ENCODE data around the gene SDHC.

DNA sequence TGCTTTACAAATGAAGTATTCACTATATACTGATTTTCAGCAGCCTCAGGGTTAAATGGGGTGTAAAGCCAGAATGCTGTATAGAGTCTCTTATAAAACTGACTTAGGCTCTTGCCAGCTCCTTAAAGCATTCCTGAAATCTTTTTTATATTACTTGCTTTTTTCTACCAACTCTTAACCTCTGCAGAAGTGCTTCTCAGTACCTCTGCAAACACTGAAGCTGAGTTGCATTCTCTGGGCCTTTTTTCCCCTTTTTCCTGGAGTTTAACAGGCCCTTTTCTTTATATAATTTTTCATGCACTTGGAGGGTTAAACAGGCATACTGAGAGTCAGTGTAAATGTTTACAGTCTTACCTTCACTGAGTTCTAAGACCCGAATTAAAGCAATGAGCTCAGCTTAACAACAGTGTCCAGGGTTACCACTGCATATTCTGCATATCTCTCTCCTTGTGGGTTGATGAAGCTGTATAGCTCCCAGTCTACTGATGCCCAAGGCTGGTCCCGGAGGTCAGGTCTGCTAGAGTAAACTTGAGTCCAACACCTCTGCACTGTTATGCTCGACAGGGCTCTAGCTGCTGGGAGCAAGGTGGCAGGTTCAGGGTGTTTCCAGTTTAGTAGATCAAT lies 94.4 kb downstream of the SDHC start:
- TF ChIP-seq SP2 (tag by site-specific recombination; IDR thresholded peaks at IDR 0.05) (no peak), ZNF621 (tag by site-specific recombination; IDR thresholded peaks at IDR 0.05) (no peak), YY1 (tag by site-specific recombination; IDR thresholded peaks at IDR 0.05) (no peak), ZNF202 (tag by site-specific recombination; IDR thresholded peaks at IDR 0.05; ENCODE audit: borderline replicate concordance) (no peak), ZIC2 (tag by site-specific recombination; IDR thresholded peaks at IDR 0.05) (no peak), ZNF610 (tag by site-specific recombination; IDR thresholded peaks at IDR 0.05; ENCODE audit: borderline replicate concordance) (no peak), KLF8 (tag by site-specific recombination; IDR thresholded peaks at IDR 0.05) (no peak), ZNF571 (tag by site-specific recombination; IDR thresholded peaks at IDR 0.05) (no peak), ZFP3 (tag by site-specific recombination; IDR thresholded peaks at IDR 0.05; ENCODE audit: low read depth) (no peak), ZNF138 (tag by site-specific recombination; IDR thresholded peaks at IDR 0.05; ENCODE audit: borderline replicate concordance) (no peak)
- TF ChIP-seq, protein P1, sequence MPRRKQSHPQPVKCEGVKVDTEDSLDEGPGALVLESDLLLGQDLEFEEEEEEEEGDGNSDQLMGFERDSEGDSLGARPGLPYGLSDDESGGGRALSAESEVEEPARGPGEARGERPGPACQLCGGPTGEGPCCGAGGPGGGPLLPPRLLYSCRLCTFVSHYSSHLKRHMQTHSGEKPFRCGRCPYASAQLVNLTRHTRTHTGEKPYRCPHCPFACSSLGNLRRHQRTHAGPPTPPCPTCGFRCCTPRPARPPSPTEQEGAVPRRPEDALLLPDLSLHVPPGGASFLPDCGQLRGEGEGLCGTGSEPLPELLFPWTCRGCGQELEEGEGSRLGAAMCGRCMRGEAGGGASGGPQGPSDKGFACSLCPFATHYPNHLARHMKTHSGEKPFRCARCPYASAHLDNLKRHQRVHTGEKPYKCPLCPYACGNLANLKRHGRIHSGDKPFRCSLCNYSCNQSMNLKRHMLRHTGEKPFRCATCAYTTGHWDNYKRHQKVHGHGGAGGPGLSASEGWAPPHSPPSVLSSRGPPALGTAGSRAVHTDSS (tag by site-specific recombination; IDR thresholded peaks at IDR 0.05), result no peak
- TF ChIP-seq, protein P2, sequence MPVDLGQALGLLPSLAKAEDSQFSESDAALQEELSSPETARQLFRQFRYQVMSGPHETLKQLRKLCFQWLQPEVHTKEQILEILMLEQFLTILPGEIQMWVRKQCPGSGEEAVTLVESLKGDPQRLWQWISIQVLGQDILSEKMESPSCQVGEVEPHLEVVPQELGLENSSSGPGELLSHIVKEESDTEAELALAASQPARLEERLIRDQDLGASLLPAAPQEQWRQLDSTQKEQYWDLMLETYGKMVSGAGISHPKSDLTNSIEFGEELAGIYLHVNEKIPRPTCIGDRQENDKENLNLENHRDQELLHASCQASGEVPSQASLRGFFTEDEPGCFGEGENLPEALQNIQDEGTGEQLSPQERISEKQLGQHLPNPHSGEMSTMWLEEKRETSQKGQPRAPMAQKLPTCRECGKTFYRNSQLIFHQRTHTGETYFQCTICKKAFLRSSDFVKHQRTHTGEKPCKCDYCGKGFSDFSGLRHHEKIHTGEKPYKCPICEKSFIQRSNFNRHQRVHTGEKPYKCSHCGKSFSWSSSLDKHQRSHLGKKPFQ (tag by site-specific recombination; IDR thresholded peaks at IDR 0.05), result no peak
- TF ChIP-seq, protein P3, sequence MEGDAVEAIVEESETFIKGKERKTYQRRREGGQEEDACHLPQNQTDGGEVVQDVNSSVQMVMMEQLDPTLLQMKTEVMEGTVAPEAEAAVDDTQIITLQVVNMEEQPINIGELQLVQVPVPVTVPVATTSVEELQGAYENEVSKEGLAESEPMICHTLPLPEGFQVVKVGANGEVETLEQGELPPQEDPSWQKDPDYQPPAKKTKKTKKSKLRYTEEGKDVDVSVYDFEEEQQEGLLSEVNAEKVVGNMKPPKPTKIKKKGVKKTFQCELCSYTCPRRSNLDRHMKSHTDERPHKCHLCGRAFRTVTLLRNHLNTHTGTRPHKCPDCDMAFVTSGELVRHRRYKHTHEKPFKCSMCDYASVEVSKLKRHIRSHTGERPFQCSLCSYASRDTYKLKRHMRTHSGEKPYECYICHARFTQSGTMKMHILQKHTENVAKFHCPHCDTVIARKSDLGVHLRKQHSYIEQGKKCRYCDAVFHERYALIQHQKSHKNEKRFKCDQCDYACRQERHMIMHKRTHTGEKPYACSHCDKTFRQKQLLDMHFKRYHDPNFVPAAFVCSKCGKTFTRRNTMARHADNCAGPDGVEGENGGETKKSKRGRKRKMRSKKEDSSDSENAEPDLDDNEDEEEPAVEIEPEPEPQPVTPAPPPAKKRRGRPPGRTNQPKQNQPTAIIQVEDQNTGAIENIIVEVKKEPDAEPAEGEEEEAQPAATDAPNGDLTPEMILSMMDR (tag by site-specific recombination; IDR thresholded peaks at IDR 0.05), result no peak
- TF ChIP-seq, protein P4, sequence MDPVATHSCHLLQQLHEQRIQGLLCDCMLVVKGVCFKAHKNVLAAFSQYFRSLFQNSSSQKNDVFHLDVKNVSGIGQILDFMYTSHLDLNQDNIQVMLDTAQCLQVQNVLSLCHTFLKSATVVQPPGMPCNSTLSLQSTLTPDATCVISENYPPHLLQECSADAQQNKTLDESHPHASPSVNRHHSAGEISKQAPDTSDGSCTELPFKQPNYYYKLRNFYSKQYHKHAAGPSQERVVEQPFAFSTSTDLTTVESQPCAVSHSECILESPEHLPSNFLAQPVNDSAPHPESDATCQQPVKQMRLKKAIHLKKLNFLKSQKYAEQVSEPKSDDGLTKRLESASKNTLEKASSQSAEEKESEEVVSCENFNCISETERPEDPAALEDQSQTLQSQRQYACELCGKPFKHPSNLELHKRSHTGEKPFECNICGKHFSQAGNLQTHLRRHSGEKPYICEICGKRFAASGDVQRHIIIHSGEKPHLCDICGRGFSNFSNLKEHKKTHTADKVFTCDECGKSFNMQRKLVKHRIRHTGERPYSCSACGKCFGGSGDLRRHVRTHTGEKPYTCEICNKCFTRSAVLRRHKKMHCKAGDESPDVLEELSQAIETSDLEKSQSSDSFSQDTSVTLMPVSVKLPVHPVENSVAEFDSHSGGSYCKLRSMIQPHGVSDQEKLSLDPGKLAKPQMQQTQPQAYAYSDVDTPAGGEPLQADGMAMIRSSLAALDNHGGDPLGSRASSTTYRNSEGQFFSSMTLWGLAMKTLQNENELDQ (tag by site-specific recombination; IDR thresholded peaks at IDR 0.05; ENCODE audit: low read depth), result no peak
